SH-SY5Y (cell line): ENCODE measurements around the gene ERVK3-1.

ENCODE experiments used
- GATA2 ChIP-seq: IDR thresholded peaks from 2 replicates; pipeline ENCODE4 v1.6.1; 2011; ENCODE audit warnings: mild to moderate bottlenecking, low read depth, low read length
- GATA3 ChIP-seq: IDR thresholded peaks from 2 replicates; pipeline ENCODE4 v1.6.1; 2011; ENCODE audit warnings: low read depth, mild to moderate bottlenecking, low read length, moderate library complexity

The ERVK3-1 gene

GRCh38 chr19:58346961-58347929 is 42.1 kb downstream of the ERVK3-1 start:
- no peak for TF ChIP-seq GATA3
- TF ChIP-seq GATA2, result no peak

- TF ChIP-seq GATA2 (no peak), GATA3 (no peak)
These were observed 44.4 kb downstream of the ERVK3-1 start for GRCh38 chr19:58349590-58349989.

GRCh38 chr19:58350001-58350861 is 45.1 kb downstream of the ERVK3-1 start:
- TF ChIP-seq GATA3 (no peak), GATA2 (no peak)

GRCh38 chr19:58350871-58351557 is 45.8 kb downstream of the ERVK3-1 start:
- TF ChIP-seq GATA3, result no peak
- no peak for TF ChIP-seq GATA2

GRCh38 chr19:58351558-58351878 is 46.3 kb downstream of the ERVK3-1 start:
- TF ChIP-seq GATA3 (no peak), GATA2 (no peak)

- TF ChIP-seq GATA2 (no peak), GATA3 (no peak)
These were observed 47.0 kb downstream of the ERVK3-1 start for GRCh38 chr19:58351990-58352755.

- TF ChIP-seq GATA3 (no peak), GATA2 (no peak)
These were observed 47.8 kb downstream of the ERVK3-1 start, which contains the start of gene A1BG for GRCh38 chr19:58352760-58353671. A1BG (minus strand) TSS chr19:58353492; CDS start chr19:58353437, 55 bp downstream.

DNA sequence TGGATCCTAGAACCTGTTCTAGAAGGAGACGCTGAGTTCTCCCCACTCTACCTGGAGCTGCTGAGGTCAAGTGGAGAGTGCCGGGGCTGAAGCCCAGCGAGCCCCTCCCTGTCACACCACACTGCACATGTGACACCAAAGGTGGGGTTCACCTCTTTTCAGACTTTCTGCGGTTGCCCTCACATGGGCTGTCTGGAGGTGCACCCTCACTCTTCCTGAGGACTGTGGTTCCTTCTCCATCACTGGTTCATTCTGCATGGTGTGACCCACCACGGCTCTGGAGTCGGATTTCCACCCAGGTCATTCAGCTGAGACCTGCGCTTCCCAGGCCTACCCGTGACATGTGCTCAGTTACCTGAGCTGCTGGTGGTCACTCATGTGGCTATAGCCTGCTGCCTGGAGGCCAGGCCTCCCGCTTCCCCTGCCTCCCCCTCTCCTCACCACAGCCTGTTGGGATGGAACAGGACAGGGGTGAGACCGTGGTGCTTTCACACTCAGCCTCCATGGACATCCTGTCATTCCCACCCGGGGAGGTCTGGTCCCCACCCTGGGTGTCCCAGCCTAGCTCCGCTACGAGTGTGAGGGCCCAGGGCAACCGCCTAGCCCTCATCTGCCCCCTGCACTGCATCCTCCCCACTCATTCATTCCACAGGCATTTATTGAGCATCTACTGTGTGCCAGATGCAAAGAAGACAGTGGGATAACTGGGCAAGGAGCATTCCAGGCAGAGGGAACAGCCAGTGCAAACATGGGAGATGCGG is 48.7 kb downstream of the ERVK3-1 start:
- TF ChIP-seq GATA3, result no peak

GRCh38 chr19:58354478-58355030 is 49.4 kb downstream of the ERVK3-1 start:
- TF ChIP-seq GATA3 (no peak), GATA2 (no peak)

- no peak for TF ChIP-seq GATA2
- TF ChIP-seq GATA3, result no peak
These were observed 50.1 kb downstream of the ERVK3-1 start for GRCh38 chr19:58355215-58355796.
